GM12878 (cell line): ENCODE results near the gene REXO1. TPM values are rescaled to one million over a fixed set of nuclear protein-coding genes. Genes with fewer than 3 reads are reported as not detected.

Source experiments
- ATAC-seq: fragments of 200-7000 bp; cut with Tn5 transposase; 3 replicates; pipeline ENCODE4 v1.9.1; 2020; ENCODE audit warnings: mild to moderate bottlenecking, moderate library complexity
- BruUV-seq: library from RNA; stranded (reverse); fragments of 400-500 nt; replicated peaks from 2 replicates; lab custom pipeline; 2021; lab: Mats Ljungman, UMichigan
- CTCF ChIA-PET: fragments of 300-600 bp; sonication (Branson Sonifier 250); formaldehyde crosslinking; extraction: SDS; loops from one replicate; lab custom pipeline; 2021; ENCODE audit warnings: inconsistent platforms; lab: Yijun Ruan, JAX
- POLR2A ChIA-PET: fragments of 350-600 bp; formaldehyde crosslinking; extraction: SDS; loops from one replicate; lab custom pipeline; 2021; ENCODE audit warnings: inconsistent platforms; lab: Charles Lee
- RAD21 ChIA-PET: fragments of 300-600 bp; sonication (Branson Sonifier 250); formaldehyde crosslinking; loops from one replicate; lab custom pipeline; 2023; ENCODE audit warnings: antibody characterized with exemption; ENCODE audit not compliant: unreplicated experiment; lab: Charles Lee
- SMC1A ChIA-PET: fragments of 300-600 bp; sonication (Branson Sonifier 250); formaldehyde crosslinking; loops from one replicate; lab custom pipeline; 2023; ENCODE audit not compliant: unreplicated experiment, uncharacterized antibody; lab: Charles Lee
- DNase-seq: peaks from one replicate; pipeline ENCODE4 v3.0.0-alpha.2; 2011; ENCODE audit warnings: low read depth, low spot score
- FAIRE-seq: peaks from 3 replicates; lab custom pipeline; 2011; peaks lifted over from hg19 to GRCh38; lab: Jason Lieb, UNC
- H2AFZ ChIP-seq: 2 replicates; pipeline ENCODE4 v1.6.0; 2011; ENCODE audit warnings: low read depth, low read length, control low read depth; ENCODE audit not compliant: control insufficient read depth
- H3K27ac ChIP-seq: 2 replicates; pipeline ENCODE4 v1.5.1; 2011; ENCODE audit warnings: control low read depth; ENCODE audit not compliant: control insufficient read depth, insufficient read depth
- H3K27me3 ChIP-seq, 2 experiments: replicated peaks in 1 of 2; 2 replicates each; pipeline versions ENCODE4 v1.6.0 to v1.6.1; 2011; ENCODE audit warnings: low read length in 1 of 2; ENCODE audit not compliant: control insufficient read depth in 2 of 2, insufficient read depth in 2 of 2
- H3K36me3 ChIP-seq, 2 experiments: 2 replicates each; pipeline ENCODE4 v1.5.1; 2011; ENCODE audit warnings: low read length in 1 of 2; ENCODE audit not compliant: control insufficient read depth in 2 of 2, insufficient read depth in 2 of 2
- H3K4me1 ChIP-seq: 2 replicates; pipeline ENCODE4 v1.6.1; 2011; ENCODE audit warnings: mild to moderate bottlenecking, low read length, moderate library complexity, mixed read lengths; ENCODE audit not compliant: control insufficient read depth, insufficient read depth
- H3K4me2 ChIP-seq: 2 replicates; pipeline ENCODE4 v1.6.0; 2011; ENCODE audit warnings: control low read depth; ENCODE audit not compliant: control insufficient read depth, insufficient read depth
- H3K4me3 ChIP-seq: fragments of 200-600 bp; sonication (generic); 2 replicates; pipeline ENCODE4 v1.5.1; 2016
- H3K79me2 ChIP-seq: 2 replicates; pipeline ENCODE4 v1.6.0; 2011; ENCODE audit warnings: low read length; ENCODE audit not compliant: control insufficient read depth, insufficient read depth
- H3K9ac ChIP-seq: 2 replicates; pipeline ENCODE4 v1.8.0; 2011; ENCODE audit warnings: low read length, control low read depth, mixed read lengths; ENCODE audit not compliant: control insufficient read depth, insufficient read depth
- H3K9me3 ChIP-seq: replicated peaks from 3 replicates; pipeline ENCODE4 v1.5.1; 2011; ENCODE audit warnings: mild to moderate bottlenecking, low read length; ENCODE audit not compliant: control insufficient read depth, insufficient read depth
- H4K20me1 ChIP-seq: 2 replicates; pipeline ENCODE4 v1.6.0; 2011; ENCODE audit not compliant: control insufficient read depth, insufficient read depth
- CREB1 ChIP-seq: IDR thresholded peaks from 2 replicates; pipeline ENCODE4 v1.6.1; 2012; ENCODE audit warnings: low read depth, mild to moderate bottlenecking, inconsistent platforms
- ETV6 ChIP-seq, 2 experiments: fragments of 450-650 bp in 1 of 2; IDR thresholded peaks in 1 of 2; conservative IDR thresholded peaks in 1 of 2; 2 replicates each; pipeline ENCODE4 v1.6.1; 2014; ENCODE audit warnings: antibody characterized with exemption in 1 of 2, borderline replicate concordance in 1 of 2, low read depth in 1 of 2, mild to moderate bottlenecking in 1 of 2, moderate library complexity in 1 of 2
- NFYB ChIP-seq: IDR thresholded peaks from 2 replicates; pipeline ENCODE4 v1.6.1; 2011; ENCODE audit warnings: low read depth, mild to moderate bottlenecking, low read length, improper control_type of control experiment, moderate library complexity; ENCODE audit not compliant: insufficient read depth
- NR2C1 ChIP-seq: fragments of 450-650 bp; IDR thresholded peaks from 2 replicates; pipeline ENCODE4 v1.6.1; 2017; ENCODE audit warnings: antibody characterized with exemption, mild to moderate bottlenecking, moderate library complexity
- POLR2AphosphoS5 ChIP-seq: IDR thresholded peaks from 2 replicates; pipeline ENCODE4 v1.6.1; 2011; ENCODE audit warnings: mild to moderate bottlenecking, low read length, inconsistent platforms
- RFX5 ChIP-seq: IDR thresholded peaks from 2 replicates; pipeline ENCODE4 v1.6.1; 2011; ENCODE audit warnings: low read depth, low read length, improper control_type of control experiment
- SMC3 ChIP-seq: IDR thresholded peaks from 2 replicates; pipeline ENCODE4 v1.6.1; 2011; ENCODE audit warnings: low read length, improper control_type of control experiment, borderline replicate concordance
- SP1 ChIP-seq: IDR thresholded peaks from one replicate; pipeline ENCODE4 v1.6.1; 2011; ENCODE audit warnings: low read depth, low read length
- YBX1 ChIP-seq: fragments of 450-650 bp; IDR thresholded peaks from 2 replicates; pipeline ENCODE4 v1.6.1; 2016; ENCODE audit warnings: antibody characterized with exemption
- WGBS: methylation state at CpG from one replicate; pipeline ENCODE4 v1.1.6; 2016; ENCODE audit warnings: low lambda C conversion rate; ENCODE audit not compliant: insufficient replicate concordance, insufficient coverage; ENCODE audit errors: missing lambda C conversion rate; 5-methylcytosine and 5-hydroxymethylcytosine counted together
- in situ Hi-C: fragments of 300-500 bp; cut with MboI; formaldehyde crosslinking; loops from 9 replicates; pipeline ENCODE4 v1.14.3; 2018; ENCODE audit warnings: mixed read lengths
- intact Hi-C: fragments of 100-400 bp; cut with micrococcal nuclease; formaldehyde crosslinking; loops from one replicate; pipeline ENCODE4 v1.14.2; 2022; ENCODE audit not compliant: unreplicated experiment
- polyA plus RNA-seq, 11 experiments: library from polyadenylated mRNA; depleted of rRNA in 4 of 11; unstranded in 6 of 11; stranded (reverse) in 5 of 11; fragments of >200 nt; fragmentation: Nextera tagmentation in 4 of 11; fragmentation: Illumina TruSeq in 1 of 11; extraction: Ambion mirVana in 4 of 11; extraction: Trizol in 1 of 11; gene quantifications; 1 replicate in 1 of 11; 2 replicates in 10 of 11; pipeline versions ENCODE4 v1.2.1 to v1.2.3, GENCODE V29; 2011 to 2016; ENCODE audit warnings: inconsistent platforms in 2 of 11, missing spikeins in 2 of 11, low read depth in 1 of 11
- total RNA-seq, 4 experiments: library from RNA; depleted of rRNA in 3 of 4; stranded (reverse); fragments of >200 nt in 3 of 4; fragmentation: Illumina TruSeq in 1 of 4; extraction: Trizol in 1 of 4; gene quantifications; 2 replicates each; pipeline versions ENCODE4 v1.2.1 to v1.2.3, GENCODE V29; 2013 to 2021
- TF ChIP-seq, protein P1 (sequence below): IDR thresholded peaks from 2 replicates; pipeline ENCODE4 v1.6.1; 2012; ENCODE audit warnings: low read depth, low read length, improper control_type of control experiment

The REXO1 gene
- total and polyA plus RNA-seq, 10 of the 15 experiments (the other 5 are each of a cell fraction or from before 2014, with no cell fraction given), result 0.03 to 45.2 (median 8.4) TPM

- Histone ChIP-seq H3K27ac (no peak overlapping the region), H3K4me2 (no peak overlapping the region), H3K36me3 (no peaks in the 10 kb centered on the region), H3K79me2 (no peaks in the 10 kb centered on the region), H3K4me3 (no peak overlapping the region), H4K20me1 (no peaks in the 10 kb centered on the region), H3K9ac (no peak overlapping the region), H3K27me3 (no peaks in the 10 kb centered on the region), H3K4me1 (no peaks in the 10 kb centered on the region), H2AFZ (no peak overlapping the region), H3K9me3 (peaks cover 2% of the 10 kb centered on the region; the same call in 1 of the 3 replicates)
- WGBS, result 32% methylated on average over 40 of the region's 59 CpGs
- no TSS peak for BruUV-seq
- no peak for DNase-seq
- ATAC-seq, result no peak
- in situ Hi-C loops (no loop called here), intact Hi-C loops (no loop called here)
- ChIA-PET SMC1A (no interaction called here), CTCF (no interaction called here), POLR2A (no interaction called here), RAD21 (no interaction called here)
- no peak for FAIRE-seq
- no peak for TF ChIP-seq POLR2AphosphoS5
- no peak for TF ChIP-seq CREB1
- TF ChIP-seq NR2C1, result no peak
- no peak for TF ChIP-seq NFYB
- no peak for TF ChIP-seq SP1
- TF ChIP-seq, protein P1, sequence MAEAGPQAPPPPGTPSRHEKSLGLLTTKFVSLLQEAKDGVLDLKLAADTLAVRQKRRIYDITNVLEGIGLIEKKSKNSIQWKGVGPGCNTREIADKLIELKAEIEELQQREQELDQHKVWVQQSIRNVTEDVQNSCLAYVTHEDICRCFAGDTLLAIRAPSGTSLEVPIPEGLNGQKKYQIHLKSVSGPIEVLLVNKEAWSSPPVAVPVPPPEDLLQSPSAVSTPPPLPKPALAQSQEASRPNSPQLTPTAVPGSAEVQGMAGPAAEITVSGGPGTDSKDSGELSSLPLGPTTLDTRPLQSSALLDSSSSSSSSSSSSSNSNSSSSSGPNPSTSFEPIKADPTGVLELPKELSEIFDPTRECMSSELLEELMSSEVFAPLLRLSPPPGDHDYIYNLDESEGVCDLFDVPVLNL, result no peak
- TF ChIP-seq YBX1, result no peak
- TF ChIP-seq RFX5, result no peak
- TF ChIP-seq ETV6 (conservative IDR thresholded peaks at IDR 0.05 in 1 of 2, IDR thresholded peaks at IDR 0.05 in 1 of 2; ENCODE audit: borderline replicate concordance in 1 of 2, low read depth in 1 of 2), result no peak
- TF ChIP-seq SMC3, result no peak
Observed at GRCh38 chr19:1789261-1790041, 58.8 kb downstream of the REXO1 start.
